NB4 (cell line): ENCODE measurements around the gene CDKN2A.

Source experiments
- DNase-seq: peaks from one replicate; pipeline ENCODE4 v3.0.0; 2010; ENCODE audit warnings: low read depth
- H3K4me3 ChIP-seq: one replicate; pipeline ENCODE4 v1.5.1; 2011; ENCODE audit warnings: mild to moderate bottlenecking, low read depth, low read length, moderate library complexity
- MYC ChIP-seq: IDR thresholded peaks from 2 replicates; pipeline ENCODE4 v1.6.1; 2011; ENCODE audit warnings: low read depth, low read length
- POLR2A ChIP-seq: IDR thresholded peaks from 2 replicates; pipeline ENCODE4 v1.6.1; 2011; ENCODE audit warnings: mild to moderate bottlenecking; ENCODE audit not compliant: insufficient read length; ENCODE audit errors: extremely low read depth
- TF ChIP-seq, protein P1 (sequence below): IDR thresholded peaks from 2 replicates; pipeline ENCODE4 v1.6.1; 2011; ENCODE audit warnings: low read depth, low read length
- TF ChIP-seq, protein P2 (sequence below): IDR thresholded peaks from one replicate; pipeline ENCODE4 v1.5.1; 2012; ENCODE audit warnings: low read depth, low read length

Gene CDKN2A

DNA sequence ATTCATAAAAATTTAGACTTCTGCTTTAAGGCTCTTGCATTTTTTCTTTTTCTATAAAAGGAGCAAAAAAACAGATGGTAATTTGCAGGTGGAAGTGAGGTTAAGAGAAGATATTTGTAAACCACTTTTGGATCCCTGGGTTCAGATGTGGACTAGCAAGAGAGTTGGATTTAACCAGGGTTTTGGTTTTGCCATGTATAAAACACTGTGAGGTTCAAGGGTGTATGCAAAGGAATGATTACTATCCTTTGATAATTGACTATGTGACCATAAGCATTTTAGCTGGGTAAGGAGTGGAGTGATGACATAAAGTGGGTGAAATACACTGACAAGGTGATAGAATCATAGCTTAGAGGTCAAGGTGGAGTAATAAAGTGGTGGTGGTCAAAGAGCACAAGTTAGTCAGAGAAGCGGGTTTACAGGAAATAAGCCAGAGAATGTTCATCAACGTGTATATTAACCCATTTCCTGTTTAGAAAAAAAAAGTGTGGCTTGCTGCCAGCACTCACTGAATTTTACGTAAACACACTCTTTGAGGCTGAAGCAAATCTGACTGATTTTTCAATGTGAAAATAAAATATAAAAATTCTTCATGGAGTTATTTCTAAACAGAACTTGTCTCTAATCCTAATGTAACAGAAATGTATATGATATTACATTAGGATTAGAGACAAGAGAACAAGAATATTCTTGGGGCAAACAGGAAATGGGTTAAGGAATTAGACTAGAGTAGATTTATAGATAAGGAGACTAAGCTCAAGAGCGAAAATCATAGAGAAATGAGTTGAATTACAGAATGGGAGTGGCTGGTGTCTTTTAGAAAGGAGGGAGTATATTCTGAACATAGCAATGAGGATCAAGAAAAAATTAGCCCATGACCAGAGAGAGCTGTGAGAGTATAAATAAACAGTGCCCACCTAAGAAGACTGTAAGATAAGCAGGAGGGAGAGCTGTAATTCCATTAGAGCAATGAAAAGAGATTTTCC lies 74.5 kb downstream of the CDKN2A start:
- no peak for DNase-seq
- TF ChIP-seq MYC (no peak), POLR2A (no peak)
- TF ChIP-seq, protein P1, sequence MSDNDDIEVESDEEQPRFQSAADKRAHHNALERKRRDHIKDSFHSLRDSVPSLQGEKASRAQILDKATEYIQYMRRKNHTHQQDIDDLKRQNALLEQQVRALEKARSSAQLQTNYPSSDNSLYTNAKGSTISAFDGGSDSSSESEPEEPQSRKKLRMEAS, result no peak
- TF ChIP-seq, protein P2, sequence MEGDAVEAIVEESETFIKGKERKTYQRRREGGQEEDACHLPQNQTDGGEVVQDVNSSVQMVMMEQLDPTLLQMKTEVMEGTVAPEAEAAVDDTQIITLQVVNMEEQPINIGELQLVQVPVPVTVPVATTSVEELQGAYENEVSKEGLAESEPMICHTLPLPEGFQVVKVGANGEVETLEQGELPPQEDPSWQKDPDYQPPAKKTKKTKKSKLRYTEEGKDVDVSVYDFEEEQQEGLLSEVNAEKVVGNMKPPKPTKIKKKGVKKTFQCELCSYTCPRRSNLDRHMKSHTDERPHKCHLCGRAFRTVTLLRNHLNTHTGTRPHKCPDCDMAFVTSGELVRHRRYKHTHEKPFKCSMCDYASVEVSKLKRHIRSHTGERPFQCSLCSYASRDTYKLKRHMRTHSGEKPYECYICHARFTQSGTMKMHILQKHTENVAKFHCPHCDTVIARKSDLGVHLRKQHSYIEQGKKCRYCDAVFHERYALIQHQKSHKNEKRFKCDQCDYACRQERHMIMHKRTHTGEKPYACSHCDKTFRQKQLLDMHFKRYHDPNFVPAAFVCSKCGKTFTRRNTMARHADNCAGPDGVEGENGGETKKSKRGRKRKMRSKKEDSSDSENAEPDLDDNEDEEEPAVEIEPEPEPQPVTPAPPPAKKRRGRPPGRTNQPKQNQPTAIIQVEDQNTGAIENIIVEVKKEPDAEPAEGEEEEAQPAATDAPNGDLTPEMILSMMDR, result no peak
- H3K4me3 ChIP-seq, result no peak overlapping the region
